HG03196 (cell line): ENCODE measurements around the gene IFITM5.

Experiments
- ATAC-seq: cut with Tn5 transposase; IDR thresholded peaks from one replicate; pipeline ENCODE4 v1.9.1; 2021; ENCODE audit not compliant: unreplicated experiment

The IFITM5 gene

GRCh38 chr11:269146-269890, 30.0 kb downstream of the IFITM5 start:
- ATAC-seq: peak; percentile 70

GRCh38 chr11:268716-269145, 30.6 kb downstream of the IFITM5 start:
- peak; percentile 44 for ATAC-seq

GRCh38 chr11:267491-267994, 31.8 kb downstream of the IFITM5 start:
- no peak for ATAC-seq

- no peak for ATAC-seq
Measured at GRCh38 chr11:266676-267439, 32.5 kb downstream of the IFITM5 start.

GRCh38 chr11:261624-262023, 37.7 kb downstream of the IFITM5 start:
- no peak for ATAC-seq

- ATAC-seq: no peak
Measured at GRCh38 chr11:259413-259812, 39.9 kb downstream of the IFITM5 start.

GRCh38 chr11:257766-258493, 41.4 kb downstream of the IFITM5 start:
- ATAC-seq: no peak

GRCh38 chr11:256952-257737, 42.2 kb downstream of the IFITM5 start:
- ATAC-seq: no peak

GRCh38 chr11:255816-256215, 43.5 kb downstream of the IFITM5 start:
- no peak for ATAC-seq

GRCh38 chr11:255176-255575, 44.1 kb downstream of the IFITM5 start:
- no peak for ATAC-seq

- ATAC-seq: no peak
Measured at GRCh38 chr11:253886-254270, 45.4 kb downstream of the IFITM5 start.

- ATAC-seq: no peak
Measured at GRCh38 chr11:253160-253885, 46.0 kb downstream of the IFITM5 start.

- ATAC-seq: no peak
Measured at GRCh38 chr11:252666-253065, 46.7 kb downstream of the IFITM5 start.

GRCh38 chr11:251550-251949, 47.8 kb downstream of the IFITM5 start:
- no peak for ATAC-seq

- no peak for ATAC-seq
Measured at GRCh38 chr11:250740-251299, 48.5 kb downstream of the IFITM5 start.

- ATAC-seq: no peak
Measured at GRCh38 chr11:250274-250673, 49.1 kb downstream of the IFITM5 start.

GRCh38 chr11:249062-249461, 50.3 kb downstream of the IFITM5 start:
- ATAC-seq: no peak
